Suprapubic skin (tissue), 3 donors: ENCODE measurements around the gene HCK.

Experiments used
- EP300 ChIP-seq: sonication (generic); formaldehyde crosslinking; IDR thresholded peaks from one replicate; pipeline ENCODE4 v1.6.1; 2017; ENCODE audit warnings: antibody characterized with exemption
- POLR2A ChIP-seq, 2 donors: fragments of 450-650 bp; IDR thresholded peaks; one replicate each; pipeline ENCODE4 v1.6.1; 2017; ENCODE audit warnings: antibody characterized with exemption in 2 of 2, mild to moderate bottlenecking in 2 of 2, moderate library complexity in 2 of 2
- TF ChIP-seq, protein P1 (sequence below), 2 donors: fragments of 200-600 bp in 1 of 2; fragments of 450-650 bp in 1 of 2; sonication (generic) in 1 of 2; IDR thresholded peaks; one replicate each; pipeline ENCODE4 v1.5.1; 2016 to 2019; ENCODE audit warnings: antibody characterized with exemption in 2 of 2, mild to moderate bottlenecking in 1 of 2, moderate library complexity in 1 of 2

GRCh38 chr20:32029561-32029960 lies 22.5 kb upstream of the HCK start:
- TF ChIP-seq, protein P1, sequence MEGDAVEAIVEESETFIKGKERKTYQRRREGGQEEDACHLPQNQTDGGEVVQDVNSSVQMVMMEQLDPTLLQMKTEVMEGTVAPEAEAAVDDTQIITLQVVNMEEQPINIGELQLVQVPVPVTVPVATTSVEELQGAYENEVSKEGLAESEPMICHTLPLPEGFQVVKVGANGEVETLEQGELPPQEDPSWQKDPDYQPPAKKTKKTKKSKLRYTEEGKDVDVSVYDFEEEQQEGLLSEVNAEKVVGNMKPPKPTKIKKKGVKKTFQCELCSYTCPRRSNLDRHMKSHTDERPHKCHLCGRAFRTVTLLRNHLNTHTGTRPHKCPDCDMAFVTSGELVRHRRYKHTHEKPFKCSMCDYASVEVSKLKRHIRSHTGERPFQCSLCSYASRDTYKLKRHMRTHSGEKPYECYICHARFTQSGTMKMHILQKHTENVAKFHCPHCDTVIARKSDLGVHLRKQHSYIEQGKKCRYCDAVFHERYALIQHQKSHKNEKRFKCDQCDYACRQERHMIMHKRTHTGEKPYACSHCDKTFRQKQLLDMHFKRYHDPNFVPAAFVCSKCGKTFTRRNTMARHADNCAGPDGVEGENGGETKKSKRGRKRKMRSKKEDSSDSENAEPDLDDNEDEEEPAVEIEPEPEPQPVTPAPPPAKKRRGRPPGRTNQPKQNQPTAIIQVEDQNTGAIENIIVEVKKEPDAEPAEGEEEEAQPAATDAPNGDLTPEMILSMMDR (IDR thresholded peaks at IDR 0.05) = no peak
- no peak for TF ChIP-seq EP300
- no peak for TF ChIP-seq POLR2A (IDR thresholded peaks at IDR 0.05)
